Sigmoid colon (tissue), 4 donors: Measurements from ENCODE around the gene ELOA.

Experiments
- CTCF ChIP-seq, 4 experiments: fragments of 450-650 bp in 3 of 4; fragments of 200-600 bp in 1 of 4; IDR thresholded peaks; one replicate each; pipeline ENCODE4 v1.5.1; 2016 to 2019; ENCODE audit warnings: antibody characterized with exemption in 4 of 4, mild to moderate bottlenecking in 3 of 4, moderate library complexity in 2 of 4
- EP300 ChIP-seq, 4 donors: sonication (generic); formaldehyde crosslinking; IDR thresholded peaks; one replicate each; pipeline ENCODE4 v1.6.1; 2017; ENCODE audit warnings: antibody characterized with exemption in 4 of 4
- POLR2A ChIP-seq, 2 donors: fragments of 450-650 bp; IDR thresholded peaks; one replicate each; pipeline ENCODE4 v1.6.1; 2016; ENCODE audit warnings: antibody characterized with exemption in 2 of 2, mild to moderate bottlenecking in 2 of 2, moderate library complexity in 2 of 2
- POLR2AphosphoS5 ChIP-seq, 4 donors: sonication (generic); formaldehyde crosslinking; IDR thresholded peaks; one replicate each; pipeline ENCODE4 v1.6.1; 2017; ENCODE audit warnings: antibody characterized with exemption in 4 of 4

GRCh38 chr1:23698466-23698865 lies 44.8 kb upstream of the ELOA start:
- no peak for TF ChIP-seq CTCF (IDR thresholded peaks at IDR 0.05)
- no peak for TF ChIP-seq POLR2A (IDR thresholded peaks at IDR 0.05)
- TF ChIP-seq EP300 (IDR thresholded peaks at IDR 0.05) = no peak
- no peak for TF ChIP-seq POLR2AphosphoS5 (IDR thresholded peaks at IDR 0.05)
